SH-SY5Y (cell line): Measurements from ENCODE around the gene USP46.

Source experiments
- GATA2 ChIP-seq: IDR thresholded peaks from 2 replicates; pipeline ENCODE4 v1.6.1; 2011; ENCODE audit warnings: mild to moderate bottlenecking, low read depth, low read length
- GATA3 ChIP-seq: IDR thresholded peaks from 2 replicates; pipeline ENCODE4 v1.6.1; 2011; ENCODE audit warnings: low read depth, mild to moderate bottlenecking, low read length, moderate library complexity

DNA sequence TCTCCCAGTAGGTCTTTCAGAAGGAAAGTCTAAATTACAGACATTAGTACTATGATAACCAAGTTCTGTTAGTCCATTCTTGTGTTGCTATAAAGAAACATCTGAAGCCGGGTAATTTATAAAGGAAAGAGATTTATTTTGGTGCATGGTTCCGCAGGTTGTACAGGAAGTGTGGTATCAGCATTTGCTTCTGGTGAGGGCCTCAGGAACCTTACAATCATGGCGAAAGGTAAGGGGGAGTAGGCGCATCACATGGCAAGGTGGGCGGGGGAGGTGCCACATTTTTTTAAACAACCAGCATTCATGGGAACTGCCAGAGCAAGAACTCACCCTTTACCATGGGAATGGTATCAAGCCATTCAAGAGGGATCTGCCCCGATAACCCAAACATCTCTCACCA, 26.2 kb upstream of the USP46 start:
- TF ChIP-seq GATA2: no peak
- TF ChIP-seq GATA3: no peak
